Neural crest cell (in vitro differentiated cells): Measurements from ENCODE around the gene NFATC1. TPM values are rescaled to one million over a fixed set of nuclear protein-coding genes. Genes with fewer than 3 reads are reported as not detected.

ENCODE experiments used
- DNase-seq: peaks from one replicate; pipeline ENCODE4 v3.0.0; 2021; ENCODE audit warnings: low read depth, mixed read lengths, low spot score
- H3K27ac Mint-ChIP-seq: one replicate; pipeline ENCODE4 v1.8.0; 2021; ENCODE audit warnings: mild to moderate bottlenecking, mixed read lengths; ENCODE audit not compliant: unreplicated experiment
- H3K27me3 Mint-ChIP-seq: 2 replicates; pipeline ENCODE4 v1.8.0; 2021; ENCODE audit warnings: low read depth, mild to moderate bottlenecking, mixed read lengths
- H3K36me3 Mint-ChIP-seq: 2 replicates; pipeline ENCODE4 v1.8.0; 2021; ENCODE audit warnings: low read depth, mild to moderate bottlenecking, mixed read lengths
- H3K4me1 Mint-ChIP-seq: 2 replicates; pipeline ENCODE4 v1.8.0; 2021; ENCODE audit warnings: mixed read lengths
- H3K4me3 Mint-ChIP-seq: one replicate; pipeline ENCODE4 v1.8.0; 2021; ENCODE audit warnings: mild to moderate bottlenecking, mixed read lengths
- H3K9me3 Mint-ChIP-seq: 2 replicates; pipeline ENCODE4 v1.8.0; 2021; ENCODE audit warnings: mixed read lengths
- CTCF ChIP-seq: fragments of 200-600 bp; sonication (generic); conservative IDR thresholded peaks from 2 replicates; pipeline ENCODE4 v1.5.0; 2021; ENCODE audit warnings: antibody characterized with exemption, mild to moderate bottlenecking
- total RNA-seq: library from RNA; stranded (reverse); gene quantifications from 2 replicates; pipeline ENCODE4 v1.2.1, GENCODE V29; 2021

NFATC1 gene
- total RNA-seq, 1 donor from 2014 or later, result 2.4 TPM

GRCh38 chr18:79458917-79459803, 63.4 kb downstream of the NFATC1 start:
- no peaks in the 10 kb centered on the region for H3K27me3 Mint-ChIP-seq
- no peak for DNase-seq
- no peak for TF ChIP-seq CTCF
- no peaks in the 10 kb centered on the region for H3K36me3 Mint-ChIP-seq
- H3K9me3 Mint-ChIP-seq, result no peaks in the 10 kb centered on the region
- H3K27ac Mint-ChIP-seq, result peak overlapping the region; percentile 43
- no peak overlapping the region for H3K4me3 Mint-ChIP-seq
- H3K4me1 Mint-ChIP-seq, result peaks cover 18% of the 10 kb centered on the region

GRCh38 chr18:79459946-79460480, 64.3 kb downstream of the NFATC1 start:
- no peak for DNase-seq
- Mint-ChIP-seq H3K27ac (peak overlapping the region; percentile 35), H3K9me3 (no peaks in the 10 kb centered on the region), H3K4me1 (peaks cover 20% of the 10 kb centered on the region), H3K4me3 (no peak overlapping the region), H3K27me3 (no peaks in the 10 kb centered on the region), H3K36me3 (no peaks in the 10 kb centered on the region)
- no peak for TF ChIP-seq CTCF

- no peak for DNase-seq
- TF ChIP-seq CTCF, result no peak
- H3K4me3 Mint-ChIP-seq, result no peak overlapping the region
- no peak overlapping the region for H3K27ac Mint-ChIP-seq
- H3K27me3 Mint-ChIP-seq, result no peaks in the 10 kb centered on the region
- H3K4me1 Mint-ChIP-seq, result peaks cover 27% of the 10 kb centered on the region
- H3K36me3 Mint-ChIP-seq, result no peaks in the 10 kb centered on the region
- no peaks in the 10 kb centered on the region for H3K9me3 Mint-ChIP-seq
Measured at GRCh38 chr18:79460481-79461300, 65.0 kb downstream of the NFATC1 start.

- peaks cover 30% of the 10 kb centered on the region for H3K4me1 Mint-ChIP-seq
- H3K36me3 Mint-ChIP-seq, result no peaks in the 10 kb centered on the region
- no peaks in the 10 kb centered on the region for H3K9me3 Mint-ChIP-seq
- no peak for DNase-seq
- TF ChIP-seq CTCF, result no peak
- H3K4me3 Mint-ChIP-seq, result no peak overlapping the region
- no peaks in the 10 kb centered on the region for H3K27me3 Mint-ChIP-seq
- H3K27ac Mint-ChIP-seq, result peak overlapping the region; percentile 71
Measured at GRCh38 chr18:79461627-79462026, 65.9 kb downstream of the NFATC1 start.

GRCh38 chr18:79463424-79463960, 67.8 kb downstream of the NFATC1 start:
- no peaks in the 10 kb centered on the region for H3K9me3 Mint-ChIP-seq
- H3K27me3 Mint-ChIP-seq, result no peaks in the 10 kb centered on the region
- DNase-seq, result no peak
- no peak for TF ChIP-seq CTCF
- H3K4me3 Mint-ChIP-seq, result no peak overlapping the region
- H3K27ac Mint-ChIP-seq, result no peak overlapping the region
- peaks cover 29% of the 10 kb centered on the region for H3K4me1 Mint-ChIP-seq
- H3K36me3 Mint-ChIP-seq, result no peaks in the 10 kb centered on the region
